ENCODE data around the gene PIEZO1. TPM values are rescaled to one million over a fixed set of nuclear protein-coding genes. Genes with fewer than 3 reads are reported as not detected.

The PIEZO1 gene
- total RNA-seq, 1 experiment from 2014 or later, result 71.1 TPM

DNA sequence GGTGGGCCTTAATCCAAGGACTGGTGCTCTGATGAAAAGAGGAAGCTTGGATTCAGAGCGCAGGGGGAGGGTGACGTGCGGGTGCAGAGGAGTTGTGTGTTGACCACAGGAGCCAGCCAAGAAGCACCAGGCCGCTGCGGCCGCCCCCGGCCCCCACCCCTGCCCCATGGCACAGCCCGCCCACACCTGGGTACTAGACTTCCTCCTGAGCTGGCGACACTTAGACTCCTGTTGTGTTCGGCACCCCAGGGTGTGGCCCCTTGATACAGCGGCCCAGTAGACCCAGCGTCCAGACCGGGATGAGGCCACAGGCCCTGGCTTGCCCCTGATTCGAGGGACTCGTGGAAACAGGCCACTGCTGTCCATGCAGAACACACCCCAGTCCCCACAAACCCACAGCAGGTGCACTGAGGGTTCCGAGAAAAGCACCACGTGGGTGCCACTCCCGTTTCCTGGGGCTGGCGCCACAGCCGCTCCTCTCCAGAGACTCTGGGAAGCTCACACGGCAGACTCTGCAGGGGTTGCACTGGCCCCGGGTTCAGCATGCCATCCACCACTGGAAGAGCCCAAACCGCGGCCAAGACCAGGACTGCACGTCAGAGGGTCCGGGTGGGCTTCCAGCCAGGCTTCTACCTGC, 93.0 kb downstream of the PIEZO1 start:
- H3K18ac ChIP-seq (ENCODE audit: insufficient read length, low read depth, low read length), result no peak overlapping the region
- DNase-seq, result no peak
- H2BK120ac ChIP-seq (ENCODE audit: low read depth, low read length, poor library complexity, severe bottlenecking), result no peak overlapping the region
- TF ChIP-seq, protein P1, sequence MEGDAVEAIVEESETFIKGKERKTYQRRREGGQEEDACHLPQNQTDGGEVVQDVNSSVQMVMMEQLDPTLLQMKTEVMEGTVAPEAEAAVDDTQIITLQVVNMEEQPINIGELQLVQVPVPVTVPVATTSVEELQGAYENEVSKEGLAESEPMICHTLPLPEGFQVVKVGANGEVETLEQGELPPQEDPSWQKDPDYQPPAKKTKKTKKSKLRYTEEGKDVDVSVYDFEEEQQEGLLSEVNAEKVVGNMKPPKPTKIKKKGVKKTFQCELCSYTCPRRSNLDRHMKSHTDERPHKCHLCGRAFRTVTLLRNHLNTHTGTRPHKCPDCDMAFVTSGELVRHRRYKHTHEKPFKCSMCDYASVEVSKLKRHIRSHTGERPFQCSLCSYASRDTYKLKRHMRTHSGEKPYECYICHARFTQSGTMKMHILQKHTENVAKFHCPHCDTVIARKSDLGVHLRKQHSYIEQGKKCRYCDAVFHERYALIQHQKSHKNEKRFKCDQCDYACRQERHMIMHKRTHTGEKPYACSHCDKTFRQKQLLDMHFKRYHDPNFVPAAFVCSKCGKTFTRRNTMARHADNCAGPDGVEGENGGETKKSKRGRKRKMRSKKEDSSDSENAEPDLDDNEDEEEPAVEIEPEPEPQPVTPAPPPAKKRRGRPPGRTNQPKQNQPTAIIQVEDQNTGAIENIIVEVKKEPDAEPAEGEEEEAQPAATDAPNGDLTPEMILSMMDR (conservative IDR thresholded peaks at IDR 0.05), result no peak
- H3K27me3 ChIP-seq (ENCODE audit: insufficient read depth, low read length), result no peaks in the 10 kb centered on the region
- Mint-ChIP-seq H3K4me1 (peaks cover 12 to 16% of the 10 kb centered on the region in 2 experiments), H3K36me3 (ENCODE audit: insufficient read depth in 1 of 3, low read depth in 3 of 3) (peaks cover 0 to 5% (median 0%) of the 10 kb centered on the region in 3 experiments; a peak in 3 of 7 replicates), H3K27me3 (ENCODE audit: low read depth) (peaks cover 31% of the 10 kb centered on the region), H3K4me3 (no peak overlapping the region), H3K9me3 (no peaks in the 10 kb centered on the region), H3K27ac (no peak overlapping the region)
- no peak overlapping the region for H2AK5ac ChIP-seq (ENCODE audit: insufficient read length, low read length)
- H2BK20ac ChIP-seq (ENCODE audit: low read depth, low read length, poor library complexity, severe bottlenecking), result no peak overlapping the region
- no peak overlapping the region for H4K5ac ChIP-seq (ENCODE audit: insufficient read length, low read depth, low read length)
- no peak overlapping the region for H2BK5ac ChIP-seq (ENCODE audit: insufficient read length, low read length)
- H4K91ac ChIP-seq (ENCODE audit: insufficient read length, low read depth, low read length), result no peak overlapping the region
- no peak overlapping the region for H3K23ac ChIP-seq (ENCODE audit: insufficient read length, low read depth, low read length)
- H3T11ph ChIP-seq (ENCODE audit: low read length), result no peak overlapping the region
- H2BK12ac ChIP-seq (ENCODE audit: insufficient read length, low read depth, low read length), result no peak overlapping the region
- no peak overlapping the region for H3K9ac ChIP-seq (ENCODE audit: extremely low read depth, insufficient read length, low read length)
- no peak overlapping the region for H2AFZ ChIP-seq (ENCODE audit: low read length)
- H3K9me3 ChIP-seq (ENCODE audit: control insufficient read depth, low read depth, low read length), result no peaks in the 10 kb centered on the region
- H4K20me1 ChIP-seq (ENCODE audit: control insufficient read depth, insufficient read depth, insufficient read length), result no peaks in the 10 kb centered on the region
- H3K4me2 ChIP-seq (ENCODE audit: insufficient read depth, insufficient read length, low read length), result no peak overlapping the region
- H3K56ac ChIP-seq (ENCODE audit: insufficient read length, low read depth, low read length), result no peak overlapping the region
- H2BK15ac ChIP-seq (ENCODE audit: low read depth, low read length), result no peak overlapping the region
- H3K79me1 ChIP-seq (ENCODE audit: insufficient read depth, low read depth, low read length, poor library complexity, severe bottlenecking), result no peaks in the 10 kb centered on the region
- no peaks in the 10 kb centered on the region for H3K23me2 ChIP-seq (ENCODE audit: insufficient read length, low read depth, low read length, poor library complexity, severe bottlenecking)
- WGBS (ENCODE audit: extremely low coverage, insufficient read length, low lambda C conversion rate), result no CpG with 5 or more reads among the region's 26 CpGs
- no peaks in the 10 kb centered on the region for H3K4me1 ChIP-seq (ENCODE audit: insufficient read depth, low read length)
- H3K14ac ChIP-seq (ENCODE audit: insufficient read depth, low read length), result no peak overlapping the region
- H3K4ac ChIP-seq (ENCODE audit: low read depth, low read length), result no peak overlapping the region
- no peak overlapping the region for H4K8ac ChIP-seq (replicated peaks; ENCODE audit: insufficient read length, low read depth, low read length)
- no peak overlapping the region for H3K27ac ChIP-seq (ENCODE audit: insufficient read length, low read depth, low read length)
- H3K79me2 ChIP-seq (ENCODE audit: insufficient read depth, low read length), result no peaks in the 10 kb centered on the region
